ENCODE data around the gene ZC3HAV1L. TPM values are rescaled to one million over a fixed set of nuclear protein-coding genes. Genes with fewer than 3 reads are reported as not detected.

ZC3HAV1L gene
- total and polyA plus RNA-seq, 10 of the 15 experiments (the other 5 are each of a cell fraction or from before 2014, with no cell fraction given), result 0.09 to 16.3 (median 4.9) TPM

DNA sequence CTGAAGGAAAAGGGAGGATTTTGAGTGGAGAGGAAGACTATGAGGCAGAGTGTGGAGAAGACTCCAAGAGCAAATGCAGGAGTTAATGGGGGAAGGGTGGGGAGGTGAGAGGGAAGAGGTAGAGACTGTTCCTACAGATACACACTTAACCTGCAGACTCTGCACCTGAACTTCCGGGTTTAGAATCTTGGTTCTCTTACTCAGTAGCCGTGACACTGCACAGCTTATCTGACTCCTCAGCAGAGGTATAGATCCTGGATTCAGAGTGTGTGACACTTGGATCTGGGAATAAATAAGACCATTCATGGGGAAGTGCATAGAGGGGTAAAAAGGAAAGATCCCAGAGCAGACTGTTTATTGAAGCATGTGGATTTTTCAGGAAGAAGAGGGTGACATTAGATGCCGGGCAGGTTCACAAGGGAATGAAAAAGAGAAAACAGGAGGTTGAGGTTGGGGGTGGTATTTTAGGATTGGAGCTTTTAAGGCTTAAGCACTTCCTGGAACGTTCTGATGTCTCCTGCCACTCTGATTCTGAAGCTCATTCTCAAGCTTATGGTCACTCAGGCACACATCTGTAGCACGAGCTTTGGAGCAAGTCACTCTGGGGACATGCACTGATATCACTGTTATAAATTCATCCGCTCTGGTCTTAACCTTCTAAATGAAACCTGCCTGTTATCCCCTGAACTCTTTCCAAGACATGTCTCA, 5.7 kb upstream of the ZC3HAV1L start:
- ATAC-seq, result peak; percentile 27
- Histone ChIP-seq H2AFZ (ENCODE audit: control insufficient read depth, low read depth, low read length) (no peak overlapping the region), H3K27ac (ENCODE audit: control insufficient read depth, insufficient read depth) (no peak overlapping the region), H3K4me1 (ENCODE audit: control insufficient read depth, insufficient read depth, low read length) (peaks cover 4% of the 10 kb centered on the region; the same call in 1 of the 2 replicates), H3K9ac (ENCODE audit: control insufficient read depth, insufficient read depth, low read length) (no peak overlapping the region), H3K4me2 (ENCODE audit: control insufficient read depth, insufficient read depth) (no peak overlapping the region), H3K9me3 (replicated peaks; ENCODE audit: control insufficient read depth, insufficient read depth, low read length) (no peaks in the 10 kb centered on the region), H3K27me3 (replicated peaks in 1 of 2; ENCODE audit: control insufficient read depth in 2 of 2, insufficient read depth in 2 of 2, low read length in 1 of 2) (no peaks in the 10 kb centered on the region), H3K79me2 (ENCODE audit: control insufficient read depth, insufficient read depth, low read length) (no peaks in the 10 kb centered on the region), H3K4me3 (no peak overlapping the region), H3K36me3 (ENCODE audit: control insufficient read depth in 2 of 2, insufficient read depth in 2 of 2, low read length in 1 of 2) (peaks cover 3 to 4% of the 10 kb centered on the region in 2 experiments; a peak in 2 of 4 replicates), H4K20me1 (ENCODE audit: control insufficient read depth, insufficient read depth) (no peaks in the 10 kb centered on the region)
- TF ChIP-seq NFYA (IDR thresholded peaks at IDR 0.05; ENCODE audit: borderline replicate concordance, low read depth, low read length) (no peak), SMAD5 (IDR thresholded peaks at IDR 0.05; ENCODE audit: low read depth) (no peak), BACH1 (IDR thresholded peaks at IDR 0.05; ENCODE audit: borderline replicate concordance) (no peak), PML (IDR thresholded peaks at IDR 0.05; ENCODE audit: low read length) (no peak), CHD1 (IDR thresholded peaks at IDR 0.05; ENCODE audit: low read depth, low read length) (no peak), SREBF2 (IDR thresholded peaks at IDR 0.05; ENCODE audit: low read length) (no peak), MEF2B (IDR thresholded peaks at IDR 0.05; ENCODE audit: partially characterized antibody, poor library complexity, severe bottlenecking) (no peak), SUZ12 (IDR thresholded peaks at IDR 0.05; ENCODE audit: unreplicated experiment) (no peak), EED (IDR thresholded peaks at IDR 0.05; ENCODE audit: low read depth) (no peak), SIX5 (IDR thresholded peaks at IDR 0.05; ENCODE audit: low read depth, low read length, severe bottlenecking) (no peak), BMI1 (IDR thresholded peaks at IDR 0.05; ENCODE audit: borderline replicate concordance) (no peak), SMARCA5 (IDR thresholded peaks at IDR 0.05) (no peak), MTA2 (IDR thresholded peaks at IDR 0.05; ENCODE audit: low read depth) (no peak), E2F8 (IDR thresholded peaks at IDR 0.05; ENCODE audit: low read depth, partially characterized antibody) (no peak)
- SMC1A ChIA-PET (ENCODE audit: uncharacterized antibody, unreplicated experiment), result interaction anchor here (0.6 to 1.8 kb wide), 2 partner anchors 9 to 12 kb away, joined by 3 read pairs; no protein-coding TSS in a partner anchor
- no TSS peak for BruUV-seq (replicated peaks)
- in situ Hi-C loops (cut with MboI), result no loop called here
- POLR2A ChIA-PET, result interaction anchor here (1.0 kb wide), 1 partner anchor 18 kb away, joined by 3 read pairs; no protein-coding TSS in a partner anchor
- RAD21 ChIA-PET (ENCODE audit: unreplicated experiment), result no interaction called here
- no peak for DNase-seq (ENCODE audit: low read depth, low spot score)
- CTCF ChIA-PET, result interaction anchor here (0.6 to 1.9 kb wide), 3 partner anchors 8 to 108 kb away, joined by 3 to 9 read pairs (median 3); no protein-coding TSS in a partner anchor
- peak; percentile 38 for FAIRE-seq
- 27% methylated on average over 6 of the region's 6 CpGs for WGBS (ENCODE audit: insufficient coverage, insufficient replicate concordance, low lambda C conversion rate, missing lambda C conversion rate)
- intact Hi-C loops (cut with micrococcal nuclease; ENCODE audit: unreplicated experiment), result no loop called here
